ENCODE results near the gene KCMF1.

- TF ChIP-seq CTCF (IDR thresholded peaks at IDR 0.05): no peak
- no peak for TF ChIP-seq POLR2AphosphoS5 (IDR thresholded peaks at IDR 0.05)
These were observed 25.9 kb downstream of the KCMF1 start for GRCh38 chr2:84996909-84997308.
